Measurements from ENCODE around the gene ZNF358.

ZNF358 gene

DNA sequence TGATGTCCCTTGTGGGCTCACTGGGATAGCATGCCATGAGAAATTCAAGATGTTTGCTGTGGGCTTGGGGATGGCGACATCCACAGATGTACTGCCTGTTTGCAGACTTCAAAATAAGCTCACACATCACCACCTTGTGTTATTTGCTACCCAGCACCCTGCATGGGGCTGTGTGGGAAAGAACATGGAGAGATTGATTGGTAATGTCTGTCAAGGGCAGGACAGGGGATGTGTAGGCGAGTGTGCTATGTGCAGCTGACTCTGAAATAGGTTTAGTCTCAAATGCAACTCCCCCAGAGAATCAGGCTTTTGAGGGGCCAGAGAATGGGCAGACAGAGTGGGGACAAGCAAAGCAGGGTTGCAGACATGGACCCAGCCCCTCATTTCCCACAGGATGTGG is 44.4 kb downstream of the ZNF358 start:
- Histone ChIP-seq H3K79me2 (ENCODE audit: insufficient read depth, low read length) (no peaks in the 10 kb centered on the region), H3K9ac (ENCODE audit: low read length) (no peak overlapping the region), H3K4me2 (ENCODE audit: low read depth, low read length, poor library complexity, severe bottlenecking) (no peak overlapping the region), H3F3A (ENCODE audit: insufficient read depth) (no peaks in the 10 kb centered on the region), H2AFZ (ENCODE audit: low read depth, low read length, severe bottlenecking) (no peak overlapping the region), H3K4me3 (ENCODE audit: insufficient read depth, low read length, poor library complexity, severe bottlenecking) (no peak overlapping the region), H3K9me2 (replicated peaks; ENCODE audit: insufficient read depth, low read length) (no peaks in the 10 kb centered on the region), H4K20me1 (ENCODE audit: low read depth, low read length) (no peaks in the 10 kb centered on the region), H3K27ac (ENCODE audit: low read depth, low read length) (no peak overlapping the region), H3K36me3 (ENCODE audit: low read length) (0 out of 2 replicates have a peak, but pooled peaks cover 2% of the 10 kb centered on the region), H3K9me3 (ENCODE audit: insufficient read depth, low read length) (no peaks in the 10 kb centered on the region), H3K27me3 (ENCODE audit: low read length) (no peaks in the 10 kb centered on the region)
- no peak for TF ChIP-seq EZH2phosphoT487 (conservative IDR thresholded peaks at IDR 0.05; ENCODE audit: low read length)
- TF ChIP-seq, protein P1, sequence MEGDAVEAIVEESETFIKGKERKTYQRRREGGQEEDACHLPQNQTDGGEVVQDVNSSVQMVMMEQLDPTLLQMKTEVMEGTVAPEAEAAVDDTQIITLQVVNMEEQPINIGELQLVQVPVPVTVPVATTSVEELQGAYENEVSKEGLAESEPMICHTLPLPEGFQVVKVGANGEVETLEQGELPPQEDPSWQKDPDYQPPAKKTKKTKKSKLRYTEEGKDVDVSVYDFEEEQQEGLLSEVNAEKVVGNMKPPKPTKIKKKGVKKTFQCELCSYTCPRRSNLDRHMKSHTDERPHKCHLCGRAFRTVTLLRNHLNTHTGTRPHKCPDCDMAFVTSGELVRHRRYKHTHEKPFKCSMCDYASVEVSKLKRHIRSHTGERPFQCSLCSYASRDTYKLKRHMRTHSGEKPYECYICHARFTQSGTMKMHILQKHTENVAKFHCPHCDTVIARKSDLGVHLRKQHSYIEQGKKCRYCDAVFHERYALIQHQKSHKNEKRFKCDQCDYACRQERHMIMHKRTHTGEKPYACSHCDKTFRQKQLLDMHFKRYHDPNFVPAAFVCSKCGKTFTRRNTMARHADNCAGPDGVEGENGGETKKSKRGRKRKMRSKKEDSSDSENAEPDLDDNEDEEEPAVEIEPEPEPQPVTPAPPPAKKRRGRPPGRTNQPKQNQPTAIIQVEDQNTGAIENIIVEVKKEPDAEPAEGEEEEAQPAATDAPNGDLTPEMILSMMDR (IDR thresholded peaks at IDR 0.05; ENCODE audit: insufficient read depth, low read length, poor library complexity, severe bottlenecking), result no peak

DNA sequence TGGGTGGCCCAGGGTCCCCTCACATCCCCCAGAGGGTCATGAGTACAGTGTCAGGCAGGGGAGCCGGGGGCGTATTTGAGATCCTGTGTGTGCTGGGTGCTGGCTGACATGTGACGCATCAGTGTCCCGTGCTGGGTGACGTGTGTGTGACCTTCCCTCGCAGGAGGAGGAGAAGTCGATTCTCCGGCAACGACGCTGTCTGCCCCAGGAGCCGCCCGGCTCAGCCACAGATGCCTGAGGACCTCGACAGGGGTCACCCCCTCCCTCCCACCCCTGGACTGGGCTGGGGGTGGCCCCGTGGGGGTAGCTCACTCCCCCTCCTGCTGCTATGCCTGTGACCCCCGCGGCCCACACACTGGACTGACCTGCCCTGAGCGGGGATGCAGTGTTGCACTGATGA is 45.4 kb downstream of the ZNF358 start:
- H3K4me3 ChIP-seq (ENCODE audit: insufficient read depth, low read length, poor library complexity, severe bottlenecking), result no peak overlapping the region
- no peaks in the 10 kb centered on the region for H3K27me3 ChIP-seq (ENCODE audit: low read length)
- no peak overlapping the region for H3K9ac ChIP-seq (ENCODE audit: low read length)
- no peak overlapping the region for H2AFZ ChIP-seq (ENCODE audit: low read depth, low read length, severe bottlenecking)
- no peaks in the 10 kb centered on the region for H3K79me2 ChIP-seq (ENCODE audit: insufficient read depth, low read length)
- H3K9me2 ChIP-seq (replicated peaks; ENCODE audit: insufficient read depth, low read length), result no peaks in the 10 kb centered on the region
- H3K27ac ChIP-seq (ENCODE audit: low read depth, low read length), result no peak overlapping the region
- H3K4me2 ChIP-seq (ENCODE audit: low read depth, low read length, poor library complexity, severe bottlenecking), result no peak overlapping the region
- H3F3A ChIP-seq (ENCODE audit: insufficient read depth), result no peaks in the 10 kb centered on the region
- no peaks in the 10 kb centered on the region for H3K9me3 ChIP-seq (ENCODE audit: insufficient read depth, low read length)
- H3K36me3 ChIP-seq (ENCODE audit: low read length), result 0 out of 2 replicates have a peak, but pooled peaks cover 2% of the 10 kb centered on the region
- TF ChIP-seq, protein P1 (IDR thresholded peaks at IDR 0.05; ENCODE audit: insufficient read depth, low read length, poor library complexity, severe bottlenecking), result no peak
- no peak for TF ChIP-seq EZH2phosphoT487 (conservative IDR thresholded peaks at IDR 0.05; ENCODE audit: low read length)
- H4K20me1 ChIP-seq (ENCODE audit: low read depth, low read length), result no peaks in the 10 kb centered on the region

DNA sequence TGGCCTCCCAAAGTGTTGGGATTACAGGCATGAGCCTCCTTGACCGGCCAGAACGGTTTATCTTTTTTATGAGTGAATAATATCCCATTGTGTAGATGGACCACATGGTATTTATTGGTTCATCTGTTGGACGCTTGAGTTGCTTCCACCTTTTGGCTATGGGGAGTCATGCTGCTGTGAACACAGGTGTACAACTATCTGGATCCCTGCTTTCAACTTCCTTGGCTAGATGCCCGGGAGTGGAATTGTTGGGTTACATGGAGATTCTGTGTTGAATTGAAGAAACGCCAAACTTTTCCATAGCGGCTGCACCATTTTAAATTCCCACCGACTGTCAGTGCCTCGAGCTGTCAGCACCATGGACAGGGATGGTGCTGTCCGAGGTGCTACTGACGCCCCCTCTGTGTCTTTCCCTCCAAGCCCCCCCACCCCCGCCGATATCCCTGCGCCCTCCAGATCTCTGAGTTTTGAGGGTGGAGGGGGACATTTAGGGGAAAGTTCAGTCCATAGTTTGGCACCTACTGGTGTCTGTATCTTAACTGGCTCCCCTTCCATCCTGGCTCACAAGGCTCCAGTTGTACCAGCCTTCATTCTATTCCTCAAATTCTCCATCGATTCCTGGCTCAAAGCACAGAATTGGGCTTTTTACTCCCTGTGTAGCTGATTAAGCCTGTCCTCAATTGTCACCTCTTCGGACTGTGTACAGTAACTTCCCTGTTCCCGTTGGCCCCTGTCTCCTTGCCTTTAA is 46.9 kb downstream of the ZNF358 start:
- no peaks in the 10 kb centered on the region for H4K20me1 ChIP-seq (ENCODE audit: low read depth, low read length)
- H3K36me3 ChIP-seq (ENCODE audit: low read length), result no peaks in the 10 kb centered on the region
- TF ChIP-seq, protein P1 (IDR thresholded peaks at IDR 0.05; ENCODE audit: insufficient read depth, low read length, poor library complexity, severe bottlenecking), result no peak

More for the DNA sequence above, 46.9 kb downstream of the ZNF358 start:
- Histone ChIP-seq H3F3A (ENCODE audit: insufficient read depth) (no peaks in the 10 kb centered on the region), H3K4me2 (ENCODE audit: low read depth, low read length, poor library complexity, severe bottlenecking) (no peak overlapping the region), H2AFZ (ENCODE audit: low read depth, low read length, severe bottlenecking) (no peak overlapping the region), H3K27me3 (ENCODE audit: low read length) (no peaks in the 10 kb centered on the region), H3K9me2 (replicated peaks; ENCODE audit: insufficient read depth, low read length) (no peaks in the 10 kb centered on the region), H3K4me3 (ENCODE audit: insufficient read depth, low read length, poor library complexity, severe bottlenecking) (no peak overlapping the region), H3K9ac (ENCODE audit: low read length) (no peak overlapping the region), H3K27ac (ENCODE audit: low read depth, low read length) (no peak overlapping the region), H3K9me3 (ENCODE audit: insufficient read depth, low read length) (no peaks in the 10 kb centered on the region), H3K79me2 (ENCODE audit: insufficient read depth, low read length) (no peaks in the 10 kb centered on the region)

All from SU-DHL-6 (cell line).